Kidney epithelial cell (primary cell): Measurements from ENCODE around the gene PNMA8C. TPM values are rescaled to one million over a fixed set of nuclear protein-coding genes. Genes with fewer than 3 reads are reported as not detected.

Experiments used
- DNase-seq: peaks from one replicate; pipeline ENCODE4 v3.0.0-alpha.2; 2010; ENCODE audit warnings: low read depth
- H3K27me3 ChIP-seq: 2 replicates; pipeline ENCODE4 v1.6.0; 2011; ENCODE audit warnings: low read length; ENCODE audit not compliant: control insufficient read depth, insufficient read depth
- H3K36me3 ChIP-seq: 2 replicates; pipeline ENCODE4 v1.5.1; 2011; ENCODE audit warnings: low read length; ENCODE audit not compliant: control insufficient read depth, insufficient read depth
- H3K4me3 ChIP-seq: 2 replicates; pipeline ENCODE4 v1.5.1; 2011; ENCODE audit warnings: low read depth, mild to moderate bottlenecking, control low read depth, low read length
- CTCF ChIP-seq: IDR thresholded peaks from 2 replicates; pipeline ENCODE4 v1.5.1; 2011; ENCODE audit warnings: mild to moderate bottlenecking, moderate library complexity, low read length, control low read depth, inconsistent platforms; ENCODE audit not compliant: insufficient read depth, poor library complexity, severe bottlenecking
- total RNA-seq: library from RNA; depleted of rRNA; stranded (reverse); fragments of >200 nt; gene quantifications from 2 replicates; pipeline ENCODE4 v1.2.3, GENCODE V29; 2015

PNMA8C gene
- total RNA-seq, 1 donor from 2014 or later: 0.25 TPM

GRCh38 chr19:46452186-46452585 is 23.4 kb upstream of the PNMA8C start:
- no peak overlapping the region for H3K4me3 ChIP-seq
- DNase-seq: no peak
- H3K27me3 ChIP-seq: no peaks in the 10 kb centered on the region
- TF ChIP-seq CTCF: no peak
- no peaks in the 10 kb centered on the region for H3K36me3 ChIP-seq

- no peak for DNase-seq
- TF ChIP-seq CTCF: no peak
- Histone ChIP-seq H3K36me3 (no peaks in the 10 kb centered on the region), H3K4me3 (no peak overlapping the region), H3K27me3 (no peaks in the 10 kb centered on the region)
These were observed 22.6 kb upstream of the PNMA8C start for GRCh38 chr19:46451352-46451751.

GRCh38 chr19:46450737-46451136 is 22.0 kb upstream of the PNMA8C start:
- Histone ChIP-seq H3K4me3 (no peak overlapping the region), H3K27me3 (no peaks in the 10 kb centered on the region), H3K36me3 (no peaks in the 10 kb centered on the region)
- TF ChIP-seq CTCF: no peak
- no peak for DNase-seq

- no peak for TF ChIP-seq CTCF
These were observed 20.5 kb upstream of the PNMA8C start for GRCh38 chr19:46449228-46449627.

GRCh38 chr19:46448601-46449000 is 19.9 kb upstream of the PNMA8C start:
- no peak for DNase-seq
- TF ChIP-seq CTCF: no peak
- H3K36me3 ChIP-seq: no peaks in the 10 kb centered on the region
- no peak overlapping the region for H3K4me3 ChIP-seq
- H3K27me3 ChIP-seq: no peaks in the 10 kb centered on the region

More at GRCh38 chr19:46449228-46449627, 20.5 kb upstream of the PNMA8C start:
- H3K4me3 ChIP-seq: no peak overlapping the region
- no peak for DNase-seq
- no peaks in the 10 kb centered on the region for H3K36me3 ChIP-seq
- no peaks in the 10 kb centered on the region for H3K27me3 ChIP-seq

GRCh38 chr19:46447824-46448223 is 19.1 kb upstream of the PNMA8C start:
- no peaks in the 10 kb centered on the region for H3K36me3 ChIP-seq
- no peak for DNase-seq
- TF ChIP-seq CTCF: no peak
- no peaks in the 10 kb centered on the region for H3K27me3 ChIP-seq
- H3K4me3 ChIP-seq: no peak overlapping the region
